ENCODE data around the gene DMRTB1. TPM values are rescaled to one million over a fixed set of nuclear protein-coding genes. Genes with fewer than 3 reads are reported as not detected.

The DMRTB1 gene
- total and polyA plus RNA-seq, 2 of the 8 experiments (the other 6 are each of a cell fraction or from before 2014, with no cell fraction given): 0.06 to 0.35 TPM

GRCh38 chr1:53460666-53461322 lies 1.6 kb downstream of the DMRTB1 start (continued):
- TF ChIP-seq TEAD4 (IDR thresholded peaks at IDR 0.05; ENCODE audit: low read depth, low read length): no peak
- TF ChIP-seq TAF7 (optimal IDR thresholded peaks at IDR 0.05; ENCODE audit: borderline replicate concordance, low read depth, low read length): no peak
- TF ChIP-seq CHD2 (IDR thresholded peaks at IDR 0.05; ENCODE audit: low read length): no peak
- TF ChIP-seq ATF3 (IDR thresholded peaks at IDR 0.05; ENCODE audit: insufficient read depth, low read depth, low read length): no peak
